ENCODE results near the gene PLXNA3. TPM values are rescaled to one million over a fixed set of nuclear protein-coding genes. Genes with fewer than 3 reads are reported as not detected.

PLXNA3 gene
- total RNA-seq, 4 donors from 2014 or later = 17.0 to 44.4 (median 24.2) TPM

DNA sequence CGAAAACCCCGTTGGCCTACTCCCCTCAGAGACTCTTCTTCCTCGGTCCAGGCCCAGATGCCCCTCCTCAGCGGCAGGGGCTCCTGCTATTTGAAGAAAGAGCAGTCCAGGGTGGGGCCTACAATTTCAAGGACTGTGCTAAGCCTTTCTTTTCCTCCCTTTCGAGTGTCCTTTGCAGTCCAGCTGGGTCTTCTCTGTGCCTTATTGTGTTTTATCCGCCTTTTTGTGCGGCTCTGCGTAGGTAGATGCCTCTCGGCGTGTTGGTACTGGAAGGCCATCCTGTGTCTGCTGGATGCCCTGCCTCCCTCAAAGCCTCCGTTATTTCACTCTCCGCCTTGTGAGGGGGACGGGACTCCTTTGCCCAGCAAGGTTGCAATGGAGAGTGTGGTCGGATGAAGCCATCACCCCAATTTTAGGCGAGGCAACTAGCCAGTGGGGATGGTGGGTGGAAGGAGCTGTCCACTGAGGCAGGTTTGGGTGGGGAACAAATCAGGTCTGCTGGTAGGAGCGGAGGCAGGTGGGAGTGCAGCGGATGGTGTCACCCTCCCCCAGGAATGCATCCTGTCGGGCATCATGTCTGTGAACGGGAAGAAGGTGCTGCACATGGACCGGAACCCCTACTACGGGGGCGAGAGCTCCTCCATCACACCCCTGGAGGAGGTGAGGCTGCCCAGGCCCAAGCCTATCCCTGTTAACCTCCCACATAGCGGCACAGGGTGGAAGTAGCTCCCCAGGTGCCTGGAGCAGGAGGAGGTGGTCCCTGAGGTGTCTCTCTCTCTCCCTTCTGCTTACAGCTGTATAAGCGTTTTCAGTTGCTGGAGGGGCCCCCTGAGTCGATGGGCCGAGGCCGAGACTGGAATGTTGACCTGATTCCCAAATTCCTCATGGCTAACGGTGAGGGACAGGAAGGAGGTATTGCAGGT is 19.8 kb upstream of the PLXNA3 start:
- DNase-seq (ENCODE audit: low spot score in 2 of 2) = no peak
- no peak for TF ChIP-seq EP300 (IDR thresholded peaks at IDR 0.05)
- TF ChIP-seq POLR2A (IDR thresholded peaks at IDR 0.05) = no peak
- TF ChIP-seq, protein P1, sequence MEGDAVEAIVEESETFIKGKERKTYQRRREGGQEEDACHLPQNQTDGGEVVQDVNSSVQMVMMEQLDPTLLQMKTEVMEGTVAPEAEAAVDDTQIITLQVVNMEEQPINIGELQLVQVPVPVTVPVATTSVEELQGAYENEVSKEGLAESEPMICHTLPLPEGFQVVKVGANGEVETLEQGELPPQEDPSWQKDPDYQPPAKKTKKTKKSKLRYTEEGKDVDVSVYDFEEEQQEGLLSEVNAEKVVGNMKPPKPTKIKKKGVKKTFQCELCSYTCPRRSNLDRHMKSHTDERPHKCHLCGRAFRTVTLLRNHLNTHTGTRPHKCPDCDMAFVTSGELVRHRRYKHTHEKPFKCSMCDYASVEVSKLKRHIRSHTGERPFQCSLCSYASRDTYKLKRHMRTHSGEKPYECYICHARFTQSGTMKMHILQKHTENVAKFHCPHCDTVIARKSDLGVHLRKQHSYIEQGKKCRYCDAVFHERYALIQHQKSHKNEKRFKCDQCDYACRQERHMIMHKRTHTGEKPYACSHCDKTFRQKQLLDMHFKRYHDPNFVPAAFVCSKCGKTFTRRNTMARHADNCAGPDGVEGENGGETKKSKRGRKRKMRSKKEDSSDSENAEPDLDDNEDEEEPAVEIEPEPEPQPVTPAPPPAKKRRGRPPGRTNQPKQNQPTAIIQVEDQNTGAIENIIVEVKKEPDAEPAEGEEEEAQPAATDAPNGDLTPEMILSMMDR (IDR thresholded peaks at IDR 0.05) = no peak
- H3K4me3 ChIP-seq = peak overlapping the region; percentile 50 to 87 (median 70)
- H3K36me3 ChIP-seq = peaks cover 0 to 58% (median 0%) of the 10 kb centered on the region in 3 donors
- H3K9me3 ChIP-seq = no peaks in the 10 kb centered on the region
- peak overlapping the region; percentile 90 to 93 (median 90) for H3K27ac ChIP-seq
- peaks cover 0 to 36% (median 0%) of the 10 kb centered on the region in 4 donors for H3K4me1 ChIP-seq
- no peaks in the 10 kb centered on the region for H3K27me3 ChIP-seq
- WGBS, 2 donors = 10 to 55% methylated on average over 15 to 28 of the region's 28 CpGs

- 87 to 100% methylated on average over 1 to 18 of the region's 18 CpGs for WGBS, 2 donors
- DNase-seq (ENCODE audit: low spot score in 2 of 2) = no peak
- Histone ChIP-seq H3K4me3 (no peak overlapping the region), H3K9me3 (no peaks in the 10 kb centered on the region), H3K4me1 (peaks cover 0 to 45% (median 0%) of the 10 kb centered on the region in 4 donors), H3K36me3 (peaks cover 0 to 42% (median 0%) of the 10 kb centered on the region in 3 donors), H3K27me3 (no peaks in the 10 kb centered on the region), H3K27ac (no peak overlapping the region)
- TF ChIP-seq, protein P1 (IDR thresholded peaks at IDR 0.05) = no peak
- no peak for TF ChIP-seq EP300 (IDR thresholded peaks at IDR 0.05)
- TF ChIP-seq POLR2A (IDR thresholded peaks at IDR 0.05) = no peak
Measured at GRCh38 chrX:154439841-154440240, 18.2 kb upstream of the PLXNA3 start.

- H3K4me3 ChIP-seq = no peak overlapping the region
- peaks cover 0 to 34% (median 0%) of the 10 kb centered on the region in 3 donors for H3K36me3 ChIP-seq
- no peak overlapping the region for H3K27ac ChIP-seq
- no peaks in the 10 kb centered on the region for H3K9me3 ChIP-seq
- 84 to 96% methylated on average over 3 to 17 of the region's 17 CpGs for WGBS, 2 donors
- no peak for DNase-seq (ENCODE audit: low spot score in 2 of 2)
- no peaks in the 10 kb centered on the region for H3K27me3 ChIP-seq
- TF ChIP-seq POLR2A (IDR thresholded peaks at IDR 0.05) (no peak), EP300 (IDR thresholded peaks at IDR 0.05) (no peak)
- TF ChIP-seq, protein P1 (IDR thresholded peaks at IDR 0.05) = no peak
- H3K4me1 ChIP-seq = peaks cover 0 to 55% (median 0%) of the 10 kb centered on the region in 4 donors
Measured at GRCh38 chrX:154440623-154441357, 17.3 kb upstream of the PLXNA3 start.

- TF ChIP-seq, protein P1 (IDR thresholded peaks at IDR 0.05) = no peak
- TF ChIP-seq POLR2A (IDR thresholded peaks at IDR 0.05) = no peak
- no peak for TF ChIP-seq EP300 (IDR thresholded peaks at IDR 0.05)
- Histone ChIP-seq H3K36me3 (peaks cover 0 to 37% (median 0%) of the 10 kb centered on the region in 3 donors), H3K27me3 (no peaks in the 10 kb centered on the region), H3K27ac (no peak overlapping the region), H3K9me3 (no peaks in the 10 kb centered on the region), H3K4me1 (peaks cover 0 to 56% (median 0%) of the 10 kb centered on the region in 4 donors), H3K4me3 (no peak overlapping the region)
- WGBS, 2 donors = 78 to 88% methylated on average over 7 to 11 of the region's 11 CpGs
- DNase-seq (ENCODE audit: low spot score in 2 of 2) = no peak
Measured at GRCh38 chrX:154441564-154441963, 16.5 kb upstream of the PLXNA3 start.
